Measurements from ENCODE around the gene PODXL. TPM values are rescaled to one million over a fixed set of nuclear protein-coding genes. Genes with fewer than 3 reads are reported as not detected.

PODXL gene
- total RNA-seq, 1 experiment from 2014 or later, result 37.5 TPM

- TF ChIP-seq, protein P1, sequence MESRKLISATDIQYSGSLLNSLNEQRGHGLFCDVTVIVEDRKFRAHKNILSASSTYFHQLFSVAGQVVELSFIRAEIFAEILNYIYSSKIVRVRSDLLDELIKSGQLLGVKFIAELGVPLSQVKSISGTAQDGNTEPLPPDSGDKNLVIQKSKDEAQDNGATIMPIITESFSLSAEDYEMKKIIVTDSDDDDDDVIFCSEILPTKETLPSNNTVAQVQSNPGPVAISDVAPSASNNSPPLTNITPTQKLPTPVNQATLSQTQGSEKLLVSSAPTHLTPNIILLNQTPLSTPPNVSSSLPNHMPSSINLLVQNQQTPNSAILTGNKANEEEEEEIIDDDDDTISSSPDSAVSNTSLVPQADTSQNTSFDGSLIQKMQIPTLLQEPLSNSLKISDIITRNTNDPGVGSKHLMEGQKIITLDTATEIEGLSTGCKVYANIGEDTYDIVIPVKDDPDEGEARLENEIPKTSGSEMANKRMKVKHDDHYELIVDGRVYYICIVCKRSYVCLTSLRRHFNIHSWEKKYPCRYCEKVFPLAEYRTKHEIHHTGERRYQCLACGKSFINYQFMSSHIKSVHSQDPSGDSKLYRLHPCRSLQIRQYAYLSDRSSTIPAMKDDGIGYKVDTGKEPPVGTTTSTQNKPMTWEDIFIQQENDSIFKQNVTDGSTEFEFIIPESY (IDR thresholded peaks at IDR 0.05; ENCODE audit: extremely low read depth, insufficient replicate concordance, low read length), result no peak
Observed at GRCh38 chr7:131532570-131533091, 23.8 kb downstream of the PODXL start (continued).

GRCh38 chr7:131530137-131530536 is 26.3 kb downstream of the PODXL start:
- no peak for TF ChIP-seq ZFX (IDR thresholded peaks at IDR 0.05)
- TF ChIP-seq REST (IDR thresholded peaks at IDR 0.05; ENCODE audit: low read depth), result no peak
- no peak for TF ChIP-seq EGR1 (IDR thresholded peaks at IDR 0.05; ENCODE audit: low read depth)
- no peak for TF ChIP-seq CTCF (IDR thresholded peaks at IDR 0.05 in 2 of 3, conservative IDR thresholded peaks at IDR 0.05 in 1 of 3; ENCODE audit: borderline replicate concordance in 1 of 3, insufficient read depth in 1 of 3, low read depth in 2 of 3, low read length in 2 of 3)
- no peak for TF ChIP-seq POLR2AphosphoS5 (IDR thresholded peaks at IDR 0.05; ENCODE audit: low read depth, low read length)
- TF ChIP-seq POLR2A (IDR thresholded peaks at IDR 0.05; ENCODE audit: borderline replicate concordance, extremely low read depth, insufficient read depth, insufficient read length), result no peak
- no peak for TF ChIP-seq SP1 (IDR thresholded peaks at IDR 0.05; ENCODE audit: low read depth)
- TF ChIP-seq, protein P2, sequence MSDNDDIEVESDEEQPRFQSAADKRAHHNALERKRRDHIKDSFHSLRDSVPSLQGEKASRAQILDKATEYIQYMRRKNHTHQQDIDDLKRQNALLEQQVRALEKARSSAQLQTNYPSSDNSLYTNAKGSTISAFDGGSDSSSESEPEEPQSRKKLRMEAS (IDR thresholded peaks at IDR 0.05), result no peak
- no peak for TF ChIP-seq EZH2 (IDR thresholded peaks at IDR 0.05)
- TF ChIP-seq, protein P3, sequence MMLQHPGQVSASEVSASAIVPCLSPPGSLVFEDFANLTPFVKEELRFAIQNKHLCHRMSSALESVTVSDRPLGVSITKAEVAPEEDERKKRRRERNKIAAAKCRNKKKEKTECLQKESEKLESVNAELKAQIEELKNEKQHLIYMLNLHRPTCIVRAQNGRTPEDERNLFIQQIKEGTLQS (IDR thresholded peaks at IDR 0.05), result no peak
- no peak for TF ChIP-seq TCF7L2 (IDR thresholded peaks at IDR 0.05; ENCODE audit: borderline replicate concordance, extremely low read depth, insufficient read depth, insufficient read length)
- TF ChIP-seq SIN3A (IDR thresholded peaks at IDR 0.05; ENCODE audit: low read depth), result no peak
- no peak for TF ChIP-seq ZNF274 (IDR thresholded peaks at IDR 0.05; ENCODE audit: low read depth, low read length)
- H3K4me2 ChIP-seq (ENCODE audit: low read length), result no peak overlapping the region
- ChIA-PET CTCF (no interaction called here), RAD21 (ENCODE audit: low non-redundant PET in 1 of 2, low total read pairs in 2 of 2, uncharacterized antibody in 2 of 2, unreplicated experiment in 2 of 2) (no interaction called here), POLR2A (no interaction called here)
- H3K4me3 ChIP-seq (replicated peaks in 1 of 2; ENCODE audit: low read depth in 1 of 2, low read length in 2 of 2), result no peak overlapping the region
- no peak for DNase-seq (ENCODE audit: low read depth, low spot score)
- intact Hi-C loops (cut with micrococcal nuclease), result no loop called here
- no peaks in the 10 kb centered on the region for H4K20me1 ChIP-seq (ENCODE audit: insufficient read depth)
- H3K27ac ChIP-seq (ENCODE audit: low read depth, low read length), result no peak overlapping the region
- H3K36me3 ChIP-seq (ENCODE audit: control insufficient read depth in 1 of 2, insufficient read depth in 2 of 2, low read length in 2 of 2), result no peaks in the 10 kb centered on the region
- no peak overlapping the region for H2AFZ ChIP-seq (ENCODE audit: low read depth, low read length, poor library complexity, severe bottlenecking)
- H3K4me1 ChIP-seq (ENCODE audit: control insufficient read depth in 1 of 2, insufficient read depth in 2 of 2, low read length in 2 of 2), result no peaks in the 10 kb centered on the region
- no peaks in the 10 kb centered on the region for H3K9me2 ChIP-seq (ENCODE audit: insufficient read depth)
- peaks cover 3% of the 10 kb centered on the region; the same call in 1 of the 2 replicates for H3K79me2 ChIP-seq (ENCODE audit: insufficient read depth, low read length)
- BruUV-seq (replicated peaks), result no TSS peak
- H3K9me3 ChIP-seq (ENCODE audit: control insufficient read depth in 1 of 2, insufficient read depth in 1 of 2, low read depth in 1 of 2, low read length in 2 of 2), result no peaks in the 10 kb centered on the region
- no peak for ATAC-seq
- H3K9ac ChIP-seq (ENCODE audit: low read length), result no peak overlapping the region
- H3K27me3 ChIP-seq (ENCODE audit: insufficient read depth, low read length), result no peaks in the 10 kb centered on the region

Measured in HCT116 (cell line).